Measurements from ENCODE around the gene HHIPL2. TPM values are rescaled to one million over a fixed set of nuclear protein-coding genes. Genes with fewer than 3 reads are reported as not detected.

The HHIPL2 gene
- total RNA-seq, 4 donors from 2014 or later: not detected

GRCh38 chr1:222589462-222590302 lies 41.8 kb upstream of the HHIPL2 start, which contains the start of gene TAF1A:
Gene TAF1A, minus strand, starts transcription at chr1:222589933.
- intact Hi-C loops (cut with DNase I; ENCODE audit: low total_unique reads): loop anchor here (5.0 kb wide), 1 partner anchor 53 kb away; no protein-coding TSS in a partner anchor
- ATAC-seq: peak; percentile 92 to 99

GRCh38 chr1:222588135-222588534 lies 40.2 kb upstream of the HHIPL2 start:
- intact Hi-C loops (cut with DNase I; ENCODE audit: low total_unique reads) (no loop called here), in situ Hi-C loops (cut with MboI; ENCODE audit: low sequenced_read_pairs in 4 of 4) (no loop called here)
- no peak for ATAC-seq
- H3K27ac ChIP-seq: no peak overlapping the region
- H3K4me3 ChIP-seq: no peak overlapping the region
- H3K4me1 ChIP-seq: peaks cover 12 to 18% of the 10 kb centered on the region in 2 donors
- peaks cover 0 to 8% of the 10 kb centered on the region in 2 donors for H3K36me3 ChIP-seq
- no peaks in the 10 kb centered on the region for H3K27me3 ChIP-seq
- DNase-seq: no peak
- no peaks in the 10 kb centered on the region for H3K9me3 ChIP-seq
- no peak for TF ChIP-seq POLR2A (IDR thresholded peaks at IDR 0.05)
- no peak for TF ChIP-seq CTCF (IDR thresholded peaks at IDR 0.05 in 4 of 5, conservative IDR thresholded peaks at IDR 0.05 in 1 of 5)

More at GRCh38 chr1:222589462-222590302, 41.8 kb upstream of the HHIPL2 start, which contains the start of gene TAF1A:
- Histone ChIP-seq H3K27me3 (no peaks in the 10 kb centered on the region), H3K4me3 (peak within 1 kb of the TSS; percentile 67 to 76 (median 72)), H3K27ac (peak within 1 kb of the TSS; percentile 75 to 82 (median 80)), H3K4me1 (peaks cover 12 to 18% of the 10 kb centered on the region in 2 donors), H3K36me3 (no peaks in the 10 kb centered on the region), H3K9me3 (no peaks in the 10 kb centered on the region)
- TF ChIP-seq CTCF (IDR thresholded peaks at IDR 0.05 in 4 of 5, conservative IDR thresholded peaks at IDR 0.05 in 1 of 5): no peak
- TF ChIP-seq POLR2A (IDR thresholded peaks at IDR 0.05): no peak
- in situ Hi-C loops (cut with MboI; ENCODE audit: low sequenced_read_pairs in 4 of 4): no loop called here
- peak; percentile 78 to 80 for DNase-seq

GRCh38 chr1:222586842-222587241 lies 38.9 kb upstream of the HHIPL2 start:
- peaks cover 0 to 14% of the 10 kb centered on the region in 2 donors for H3K36me3 ChIP-seq
- no peaks in the 10 kb centered on the region for H3K27me3 ChIP-seq
- TF ChIP-seq CTCF (IDR thresholded peaks at IDR 0.05 in 4 of 5, conservative IDR thresholded peaks at IDR 0.05 in 1 of 5) (no peak), POLR2A (IDR thresholded peaks at IDR 0.05) (no peak)
- H3K4me1 ChIP-seq: peaks cover 12 to 18% of the 10 kb centered on the region in 2 donors
- no peak overlapping the region for H3K27ac ChIP-seq
- DNase-seq: no peak
- ATAC-seq: no peak
- in situ Hi-C loops (cut with MboI; ENCODE audit: low sequenced_read_pairs in 4 of 4): no loop called here
- no peaks in the 10 kb centered on the region for H3K9me3 ChIP-seq
- intact Hi-C loops (cut with DNase I; ENCODE audit: low total_unique reads): no loop called here
- H3K4me3 ChIP-seq: no peak overlapping the region

- intact Hi-C loops (cut with DNase I; ENCODE audit: low total_unique reads): no loop called here
- DNase-seq: no peak
- Histone ChIP-seq H3K9me3 (no peaks in the 10 kb centered on the region), H3K4me3 (no peak overlapping the region), H3K4me1 (no peaks in the 10 kb centered on the region), H3K27me3 (no peaks in the 10 kb centered on the region), H3K36me3 (peaks cover 0 to 14% of the 10 kb centered on the region in 2 donors), H3K27ac (no peak overlapping the region)
- in situ Hi-C loops (cut with MboI; ENCODE audit: low sequenced_read_pairs in 4 of 4): no loop called here
- ATAC-seq: no peak
- TF ChIP-seq POLR2A (IDR thresholded peaks at IDR 0.05) (no peak), CTCF (IDR thresholded peaks at IDR 0.05 in 4 of 5, conservative IDR thresholded peaks at IDR 0.05 in 1 of 5) (no peak)
Observed at GRCh38 chr1:222583079-222583478, 35.2 kb upstream of the HHIPL2 start.
